HG03025 (cell line): ENCODE data around the gene TNIK.
"Not testable (repeated sequence)": the region's sequence is repeated elsewhere in the genome, so short reads cannot be mapped to it uniquely, and the experiment has no call there.

Experiments
- ATAC-seq: cut with Tn5 transposase; IDR thresholded peaks from one replicate; pipeline ENCODE4 v1.9.1; 2021; ENCODE audit warnings: mild to moderate bottlenecking, moderate library complexity; ENCODE audit not compliant: unreplicated experiment, low FRiP score

Gene TNIK

GRCh38 chr3:171447579-171447891 lies 12.7 kb downstream of the TNIK start:
- not testable (repeated sequence) for ATAC-seq

GRCh38 chr3:171446801-171447578 lies 13.2 kb downstream of the TNIK start:
- no peak for ATAC-seq

GRCh38 chr3:171446301-171446700 lies 13.9 kb downstream of the TNIK start:
- ATAC-seq = no peak

- no peak for ATAC-seq
Observed at GRCh38 chr3:171445620-171446204, 14.5 kb downstream of the TNIK start.

GRCh38 chr3:171444001-171444690 lies 16.1 kb downstream of the TNIK start:
- no peak for ATAC-seq

- no peak for ATAC-seq
Observed at GRCh38 chr3:171443211-171443957, 16.8 kb downstream of the TNIK start.

GRCh38 chr3:171442184-171442583 lies 18.0 kb downstream of the TNIK start:
- ATAC-seq = no peak

- no peak for ATAC-seq
Observed at GRCh38 chr3:171441381-171441780, 18.8 kb downstream of the TNIK start.

- ATAC-seq = no peak
Observed at GRCh38 chr3:171439996-171440395, 20.2 kb downstream of the TNIK start.

- no peak for ATAC-seq
Observed at GRCh38 chr3:171437115-171437756, 23.0 kb downstream of the TNIK start.

GRCh38 chr3:171436380-171436779 lies 23.8 kb downstream of the TNIK start:
- ATAC-seq = no peak

- no peak for ATAC-seq
Observed at GRCh38 chr3:171435757-171436156, 24.4 kb downstream of the TNIK start.

- ATAC-seq = no peak
Observed at GRCh38 chr3:171435143-171435542, 25.1 kb downstream of the TNIK start.

GRCh38 chr3:171432548-171432947 lies 27.7 kb downstream of the TNIK start:
- ATAC-seq = no peak

GRCh38 chr3:171431550-171431949 lies 28.7 kb downstream of the TNIK start:
- no peak for ATAC-seq

GRCh38 chr3:171430530-171430929 lies 29.7 kb downstream of the TNIK start:
- ATAC-seq = no peak

GRCh38 chr3:171429635-171430034 lies 30.6 kb downstream of the TNIK start:
- ATAC-seq = no peak

- no peak for ATAC-seq
Observed at GRCh38 chr3:171428892-171429291, 31.3 kb downstream of the TNIK start.

GRCh38 chr3:171428321-171428787 lies 31.9 kb downstream of the TNIK start:
- no peak for ATAC-seq

GRCh38 chr3:171427771-171428320 lies 32.4 kb downstream of the TNIK start:
- ATAC-seq = no peak
